Jurkat, Clone E6-1 (cell line): ENCODE results near the gene CD7.

Source experiments
- DNase-seq: peaks from one replicate; pipeline ENCODE4 v3.0.0-alpha.2; 2011; ENCODE audit warnings: low read depth, low spot score
- H3K4me3 ChIP-seq: 2 replicates; pipeline ENCODE4 v1.5.1; 2011; ENCODE audit warnings: mild to moderate bottlenecking, low read length, control low read depth, moderate library complexity

Gene CD7

GRCh38 chr17:82330322-82331239 lies 13.2 kb upstream of the CD7 start:
- no peak overlapping the region for H3K4me3 ChIP-seq
- DNase-seq, result no peak

- no peak for DNase-seq
- no peak overlapping the region for H3K4me3 ChIP-seq
Observed at GRCh38 chr17:82329683-82330321, 12.4 kb upstream of the CD7 start.

GRCh38 chr17:82328994-82329507 lies 11.6 kb upstream of the CD7 start:
- no peak for DNase-seq
- H3K4me3 ChIP-seq, result no peak overlapping the region

GRCh38 chr17:82328141-82328993 lies 11.0 kb upstream of the CD7 start:
- DNase-seq, result no peak
- H3K4me3 ChIP-seq, result no peak overlapping the region

GRCh38 chr17:82327757-82328140 lies 10.3 kb upstream of the CD7 start:
- no peak overlapping the region for H3K4me3 ChIP-seq
- no peak for DNase-seq

GRCh38 chr17:82327289-82327688 lies 9.9 kb upstream of the CD7 start:
- no peak for DNase-seq
- H3K4me3 ChIP-seq, result no peak overlapping the region

- H3K4me3 ChIP-seq, result no peak overlapping the region
- DNase-seq, result no peak
Observed at GRCh38 chr17:82325286-82326180, 8.1 kb upstream of the CD7 start.

GRCh38 chr17:82324566-82325285 lies 7.3 kb upstream of the CD7 start:
- H3K4me3 ChIP-seq, result no peak overlapping the region
- no peak for DNase-seq

GRCh38 chr17:82323514-82324234 lies 6.3 kb upstream of the CD7 start:
- DNase-seq, result no peak
- no peak overlapping the region for H3K4me3 ChIP-seq

GRCh38 chr17:82322526-82323453 lies 5.4 kb upstream of the CD7 start:
- no peak for DNase-seq
- no peak overlapping the region for H3K4me3 ChIP-seq

- no peak for DNase-seq
- H3K4me3 ChIP-seq, result no peak overlapping the region
Observed at GRCh38 chr17:82321947-82322466, 4.6 kb upstream of the CD7 start.

- no peak for DNase-seq
- peak overlapping the region; percentile 25 for H3K4me3 ChIP-seq
Observed at GRCh38 chr17:82320956-82321927, 3.8 kb upstream of the CD7 start.

GRCh38 chr17:82320140-82320840 lies 2.9 kb upstream of the CD7 start:
- no peak overlapping the region for H3K4me3 ChIP-seq

GRCh38 chr17:82319619-82320062 lies 2.2 kb upstream of the CD7 start:
- no peak overlapping the region for H3K4me3 ChIP-seq
- no peak for DNase-seq

More at GRCh38 chr17:82320140-82320840, 2.9 kb upstream of the CD7 start:
- no peak for DNase-seq
